ENCODE results near the gene MDM1. TPM values are rescaled to one million over a fixed set of nuclear protein-coding genes. Genes with fewer than 3 reads are reported as not detected.

The MDM1 gene
- total RNA-seq, 1 experiment from 2014 or later, result 10.6 TPM

DNA sequence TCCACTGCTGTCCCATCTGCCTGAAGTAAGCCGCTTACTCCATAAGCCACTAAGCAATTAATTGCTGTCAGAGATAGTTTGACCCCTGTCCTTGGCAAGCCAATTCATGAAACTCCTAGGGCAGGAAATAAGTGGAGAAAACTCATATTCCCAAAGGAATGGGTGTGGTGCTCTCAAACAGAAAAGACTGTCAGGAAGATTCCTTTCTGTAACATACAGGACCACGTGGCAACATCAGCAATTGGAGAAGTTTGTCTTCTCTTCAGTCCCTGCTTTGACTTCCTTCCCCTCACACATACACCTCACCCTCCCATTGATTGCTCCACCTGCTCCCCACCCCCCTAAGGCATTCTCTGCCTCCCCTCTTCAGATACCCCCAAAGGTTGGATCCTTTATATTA is 36.2 kb upstream of the MDM1 start:
- Histone ChIP-seq H4K5ac (ENCODE audit: insufficient read length, low read depth, low read length) (no peak overlapping the region), H3K9me3 (ENCODE audit: control insufficient read depth, low read depth, low read length) (no peaks in the 10 kb centered on the region), H3K18ac (ENCODE audit: insufficient read length, low read depth, low read length) (no peak overlapping the region), H3K27ac (ENCODE audit: insufficient read length, low read depth, low read length) (no peak overlapping the region), H4K91ac (ENCODE audit: insufficient read length, low read depth, low read length) (no peak overlapping the region), H3K4me2 (ENCODE audit: insufficient read depth, insufficient read length, low read length) (no peak overlapping the region), H4K20me1 (ENCODE audit: control insufficient read depth, insufficient read depth, insufficient read length) (no peaks in the 10 kb centered on the region), H4K8ac (replicated peaks; ENCODE audit: insufficient read length, low read depth, low read length) (no peak overlapping the region), H2BK5ac (ENCODE audit: insufficient read length, low read length) (no peak overlapping the region), H2AFZ (ENCODE audit: low read length) (no peak overlapping the region), H3T11ph (ENCODE audit: low read length) (no peak overlapping the region), H3K56ac (ENCODE audit: insufficient read length, low read depth, low read length) (no peak overlapping the region), H3K79me2 (ENCODE audit: insufficient read depth, low read length) (no peaks in the 10 kb centered on the region), H3K23me2 (ENCODE audit: insufficient read length, low read depth, low read length, poor library complexity, severe bottlenecking) (peaks cover 3% of the 10 kb centered on the region), H3K23ac (ENCODE audit: insufficient read length, low read depth, low read length) (no peak overlapping the region), H2BK20ac (ENCODE audit: low read depth, low read length, poor library complexity, severe bottlenecking) (no peak overlapping the region), H3K4ac (ENCODE audit: low read depth, low read length) (no peak overlapping the region), H3K27me3 (ENCODE audit: insufficient read depth, low read length) (no peaks in the 10 kb centered on the region), H2BK12ac (ENCODE audit: insufficient read length, low read depth, low read length) (no peak overlapping the region), H3K9ac (ENCODE audit: extremely low read depth, insufficient read length, low read length) (no peak overlapping the region), H3K4me1 (ENCODE audit: insufficient read depth, low read length) (no peaks in the 10 kb centered on the region; the same call in 1 of the 2 replicates), H2BK120ac (ENCODE audit: low read depth, low read length, poor library complexity, severe bottlenecking) (no peak overlapping the region), H2AK5ac (ENCODE audit: insufficient read length, low read length) (no peak overlapping the region), H3K79me1 (ENCODE audit: insufficient read depth, low read depth, low read length, poor library complexity, severe bottlenecking) (no peaks in the 10 kb centered on the region), H2BK15ac (ENCODE audit: low read depth, low read length) (no peak overlapping the region), H3K14ac (ENCODE audit: insufficient read depth, low read length) (no peak overlapping the region)
- peaks cover 11 to 15% of the 10 kb centered on the region in 2 experiments for H3K4me1 Mint-ChIP-seq
- no peaks in the 10 kb centered on the region for H3K9me3 Mint-ChIP-seq
- TF ChIP-seq, protein P1, sequence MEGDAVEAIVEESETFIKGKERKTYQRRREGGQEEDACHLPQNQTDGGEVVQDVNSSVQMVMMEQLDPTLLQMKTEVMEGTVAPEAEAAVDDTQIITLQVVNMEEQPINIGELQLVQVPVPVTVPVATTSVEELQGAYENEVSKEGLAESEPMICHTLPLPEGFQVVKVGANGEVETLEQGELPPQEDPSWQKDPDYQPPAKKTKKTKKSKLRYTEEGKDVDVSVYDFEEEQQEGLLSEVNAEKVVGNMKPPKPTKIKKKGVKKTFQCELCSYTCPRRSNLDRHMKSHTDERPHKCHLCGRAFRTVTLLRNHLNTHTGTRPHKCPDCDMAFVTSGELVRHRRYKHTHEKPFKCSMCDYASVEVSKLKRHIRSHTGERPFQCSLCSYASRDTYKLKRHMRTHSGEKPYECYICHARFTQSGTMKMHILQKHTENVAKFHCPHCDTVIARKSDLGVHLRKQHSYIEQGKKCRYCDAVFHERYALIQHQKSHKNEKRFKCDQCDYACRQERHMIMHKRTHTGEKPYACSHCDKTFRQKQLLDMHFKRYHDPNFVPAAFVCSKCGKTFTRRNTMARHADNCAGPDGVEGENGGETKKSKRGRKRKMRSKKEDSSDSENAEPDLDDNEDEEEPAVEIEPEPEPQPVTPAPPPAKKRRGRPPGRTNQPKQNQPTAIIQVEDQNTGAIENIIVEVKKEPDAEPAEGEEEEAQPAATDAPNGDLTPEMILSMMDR (conservative IDR thresholded peaks at IDR 0.05), result no peak
- no peaks in the 10 kb centered on the region for H3K36me3 Mint-ChIP-seq (ENCODE audit: insufficient read depth in 1 of 3, low read depth in 3 of 3)
- DNase-seq, result no peak
- H3K27ac Mint-ChIP-seq, result peak overlapping the region in 1 of 3 experiments; percentile 56; a peak in 1 of 7 replicates
- peaks cover 6% of the 10 kb centered on the region for H3K27me3 Mint-ChIP-seq (ENCODE audit: low read depth)
- WGBS (ENCODE audit: extremely low coverage, insufficient read length, low lambda C conversion rate), result no CpG with 5 or more reads among the region's 2 CpGs
- no peak overlapping the region for H3K4me3 Mint-ChIP-seq

Measured in H9 (cell line).